ENCODE data around the gene INSYN1. TPM values are rescaled to one million over a fixed set of nuclear protein-coding genes. Genes with fewer than 3 reads are reported as not detected.
"Not testable (repeated sequence)": the region's sequence is repeated elsewhere in the genome, so short reads cannot be mapped to it uniquely, and the experiment has no call there.

The INSYN1 gene
- total RNA-seq, 2 experiments from 2014 or later: not detected

DNA sequence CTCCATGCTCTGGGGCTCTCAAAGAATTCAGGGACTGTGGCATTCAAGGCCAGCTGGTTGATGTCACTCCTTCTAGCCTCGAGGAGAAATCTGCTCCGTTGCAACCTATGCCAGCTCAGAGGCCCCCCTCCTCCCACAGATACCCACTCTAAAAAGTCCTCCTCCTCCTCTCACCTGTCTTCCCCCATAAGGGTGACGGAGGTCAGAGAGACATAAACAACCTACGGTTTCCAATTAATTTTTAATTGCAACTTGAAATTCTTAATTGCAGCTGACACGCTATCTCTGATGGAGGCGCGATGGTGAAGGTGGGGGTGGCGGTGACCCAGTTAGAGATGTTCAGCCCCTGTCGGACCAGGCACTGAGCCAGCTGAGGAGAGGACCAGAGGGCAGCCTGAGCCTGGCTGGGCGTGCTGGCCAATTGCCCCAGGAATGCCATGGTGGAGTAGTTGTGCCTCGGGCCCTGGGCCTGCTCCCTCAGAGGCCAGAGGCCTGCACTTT, 43.2 kb upstream of the INSYN1 start:
- H3K4me2 ChIP-seq (ENCODE audit: low read length): no peak overlapping the region
- H3K9me2 ChIP-seq (ENCODE audit: insufficient read depth, low read length): no peaks in the 10 kb centered on the region
- ChIA-PET POLR2A (no interaction called here), CTCF (ENCODE audit: unreplicated experiment) (no interaction called here)
- no TSS peak for BruUV-seq (replicated peaks)
- no peaks in the 10 kb centered on the region for H3K79me2 ChIP-seq (ENCODE audit: insufficient read depth, low read depth, low read length)
- no peaks in the 10 kb centered on the region; the same call in 1 of the 2 replicates for H3K9me3 ChIP-seq (ENCODE audit: low read length)
- DNase-seq (ENCODE audit: low spot score): no peak
- no peak for TF ChIP-seq EZH2phosphoT487 (IDR thresholded peaks at IDR 0.05; ENCODE audit: borderline replicate concordance, low read depth, low read length)
- TF ChIP-seq CTCF (conservative IDR thresholded peaks at IDR 0.05; ENCODE audit: low read length): no peak
- H4K20me1 ChIP-seq (ENCODE audit: insufficient read depth, low read length): no peaks in the 10 kb centered on the region
- no peaks in the 10 kb centered on the region for H3K4me1 ChIP-seq (ENCODE audit: insufficient read depth, low read length, poor library complexity, severe bottlenecking)
- no peak overlapping the region for H3K4me3 ChIP-seq (ENCODE audit: low read depth, low read length, poor library complexity, severe bottlenecking)
- intact Hi-C loops (cut with micrococcal nuclease; ENCODE audit: unreplicated experiment): no loop called here
- no peaks in the 10 kb centered on the region for H3K36me3 ChIP-seq (ENCODE audit: insufficient read depth, low read length)
- H3K27ac ChIP-seq (ENCODE audit: low read depth, low read length, poor library complexity, severe bottlenecking): no peak overlapping the region
- no peak overlapping the region for H2AFZ ChIP-seq (ENCODE audit: low read length)

GRCh38 chr15:73794443-73795133, 41.4 kb upstream of the INSYN1 start:
- intact Hi-C loops (cut with micrococcal nuclease; ENCODE audit: unreplicated experiment): no loop called here
- TF ChIP-seq CTCF (conservative IDR thresholded peaks at IDR 0.05; ENCODE audit: low read length) (no peak), EZH2phosphoT487 (IDR thresholded peaks at IDR 0.05; ENCODE audit: borderline replicate concordance, low read depth, low read length) (no peak)
- no TSS peak for BruUV-seq (replicated peaks)
- no peaks in the 10 kb centered on the region for H3K79me2 ChIP-seq (ENCODE audit: insufficient read depth, low read depth, low read length)
- no peak overlapping the region for H3K27ac ChIP-seq (ENCODE audit: low read depth, low read length, poor library complexity, severe bottlenecking)
- no peak overlapping the region for H2AFZ ChIP-seq (ENCODE audit: low read length)
- H4K20me1 ChIP-seq (ENCODE audit: insufficient read depth, low read length): no peaks in the 10 kb centered on the region
- DNase-seq (ENCODE audit: low spot score): no peak
- ChIA-PET CTCF (ENCODE audit: unreplicated experiment) (no interaction called here), POLR2A (no interaction called here)
- no peaks in the 10 kb centered on the region for H3K36me3 ChIP-seq (ENCODE audit: insufficient read depth, low read length)
- no peak overlapping the region for H3K4me3 ChIP-seq (ENCODE audit: low read depth, low read length, poor library complexity, severe bottlenecking)
- H3K9me2 ChIP-seq (ENCODE audit: insufficient read depth, low read length): no peaks in the 10 kb centered on the region
- H3K4me1 ChIP-seq (ENCODE audit: insufficient read depth, low read length, poor library complexity, severe bottlenecking): no peaks in the 10 kb centered on the region
- H3K4me2 ChIP-seq (ENCODE audit: low read length): no peak overlapping the region
- no peaks in the 10 kb centered on the region; the same call in 1 of the 2 replicates for H3K9me3 ChIP-seq (ENCODE audit: low read length)

- CTCF ChIA-PET (ENCODE audit: unreplicated experiment); H3K4me2 ChIP-seq (ENCODE audit: low read length); H3K4me3 ChIP-seq (ENCODE audit: low read depth, low read length, poor library complexity, severe bottlenecking); H3K9me2 ChIP-seq (ENCODE audit: insufficient read depth, low read length); H3K27ac ChIP-seq (ENCODE audit: low read depth, low read length, poor library complexity, severe bottlenecking); H4K20me1 ChIP-seq (ENCODE audit: insufficient read depth, low read length); DNase-seq (ENCODE audit: low spot score); POLR2A ChIA-PET; H3K4me1 ChIP-seq (ENCODE audit: insufficient read depth, low read length, poor library complexity, severe bottlenecking); H2AFZ ChIP-seq (ENCODE audit: low read length); H3K9me3 ChIP-seq (ENCODE audit: low read length); H3K36me3 ChIP-seq (ENCODE audit: insufficient read depth, low read length); intact Hi-C loops (cut with micrococcal nuclease; ENCODE audit: unreplicated experiment); H3K79me2 ChIP-seq (ENCODE audit: insufficient read depth, low read depth, low read length); BruUV-seq (replicated peaks): not testable (repeated sequence)
These were observed 39.9 kb upstream of the INSYN1 start for GRCh38 chr15:73792899-73793541.
